Mesodermal cell (in vitro differentiated cells): ENCODE results near the gene MPP1.

ENCODE experiments used
- H3K27ac ChIP-seq: 2 replicates; pipeline ENCODE4 v1.7.0; 2013; ENCODE audit warnings: mild to moderate bottlenecking, low read depth, low read length, moderate library complexity; ENCODE audit not compliant: severe bottlenecking
- H3K36me3 ChIP-seq: 2 replicates; pipeline ENCODE4 v1.7.1; 2013; ENCODE audit warnings: mild to moderate bottlenecking, low read length, moderate library complexity; ENCODE audit not compliant: control insufficient read depth, insufficient read depth
- H3K4me1 ChIP-seq: one replicate; pipeline ENCODE4 v1.7.1; 2013; ENCODE audit warnings: mild to moderate bottlenecking, low read length; ENCODE audit not compliant: insufficient read depth, control insufficient read depth, poor library complexity, severe bottlenecking
- H3K4me3 ChIP-seq: 2 replicates; pipeline ENCODE4 v1.7.0; 2013; ENCODE audit warnings: low read length, control low read depth, mild to moderate bottlenecking; ENCODE audit not compliant: insufficient read depth, poor library complexity, severe bottlenecking; ENCODE audit errors: extremely low read depth
- H3K9me3 ChIP-seq: 2 replicates; pipeline ENCODE4 v1.7.1; 2013; ENCODE audit warnings: mild to moderate bottlenecking, low read length, moderate library complexity; ENCODE audit not compliant: control insufficient read depth
- WGBS, 2 experiments: methylation state at CpG; one replicate each; pipeline ENCODE4 v1.1.5; 2013; ENCODE audit warnings: missing lambda C conversion rate in 2 of 2; ENCODE audit not compliant: insufficient coverage in 2 of 2; 5-methylcytosine and 5-hydroxymethylcytosine counted together

MPP1 gene

DNA sequence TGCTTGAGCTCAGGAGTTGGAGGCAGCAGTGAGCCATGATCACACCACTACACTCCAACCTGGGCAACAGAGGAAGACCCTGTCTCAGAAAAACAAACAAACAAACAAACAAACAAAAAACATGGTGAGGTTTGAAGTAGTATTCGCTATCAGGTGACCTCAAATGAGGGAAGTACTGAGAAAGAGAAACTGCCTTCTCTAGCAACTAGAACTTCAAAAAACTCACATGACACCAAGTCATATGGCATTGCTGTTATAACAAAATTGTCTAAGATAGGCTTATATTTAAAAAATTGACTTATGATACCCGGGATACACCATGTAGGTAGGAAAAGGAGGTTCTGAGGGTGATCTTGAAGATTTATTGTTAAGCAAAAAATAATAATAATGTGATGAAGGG, 10.3 kb downstream of the MPP1 start:
- Histone ChIP-seq H3K9me3 (no peaks in the 10 kb centered on the region), H3K27ac (no peak overlapping the region), H3K4me1 (peaks cover 17% of the 10 kb centered on the region), H3K4me3 (no peak overlapping the region), H3K36me3 (no peaks in the 10 kb centered on the region)
- WGBS, 2 experiments, result no CpG with 5 or more reads among the region's 2 CpGs

DNA sequence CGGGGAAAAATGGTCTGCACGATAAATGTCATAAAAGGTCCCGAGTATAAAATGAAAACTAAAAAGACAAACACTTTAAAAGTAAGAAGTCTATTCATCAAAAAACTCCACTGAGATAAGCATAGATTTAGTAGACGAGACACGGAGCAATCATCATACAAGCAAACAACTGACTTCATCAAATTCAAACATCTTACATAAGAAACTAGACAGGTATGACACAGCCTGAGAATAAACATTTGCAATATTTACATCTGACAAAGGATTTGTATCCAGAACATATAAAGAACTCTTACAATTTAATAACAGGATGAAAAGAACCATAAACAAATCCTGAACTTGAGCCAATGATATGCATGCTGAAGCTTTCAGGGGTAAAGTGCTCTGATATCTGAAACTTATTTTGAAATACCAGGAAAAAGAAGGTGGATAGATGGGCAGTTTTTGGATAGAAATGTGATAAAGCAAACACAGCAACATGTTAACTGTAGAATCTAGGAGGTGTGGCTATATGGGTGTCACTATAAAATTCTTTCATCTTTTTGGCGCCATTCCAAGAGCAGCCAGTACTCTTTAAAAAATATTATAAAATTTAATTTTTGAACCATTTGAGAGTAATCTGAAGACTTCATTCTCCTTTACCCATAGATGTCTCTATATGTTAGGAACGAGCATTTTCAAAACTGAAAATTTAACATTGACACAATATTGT, 12.0 kb downstream of the MPP1 start:
- 82 to 100% methylated on average over 1 to 3 of the region's 7 CpGs for WGBS, 2 experiments
- H3K4me3 ChIP-seq, result no peak overlapping the region
- no peaks in the 10 kb centered on the region for H3K36me3 ChIP-seq
- peaks cover 8% of the 10 kb centered on the region for H3K4me1 ChIP-seq
- H3K9me3 ChIP-seq, result no peaks in the 10 kb centered on the region
- no peak overlapping the region for H3K27ac ChIP-seq

DNA sequence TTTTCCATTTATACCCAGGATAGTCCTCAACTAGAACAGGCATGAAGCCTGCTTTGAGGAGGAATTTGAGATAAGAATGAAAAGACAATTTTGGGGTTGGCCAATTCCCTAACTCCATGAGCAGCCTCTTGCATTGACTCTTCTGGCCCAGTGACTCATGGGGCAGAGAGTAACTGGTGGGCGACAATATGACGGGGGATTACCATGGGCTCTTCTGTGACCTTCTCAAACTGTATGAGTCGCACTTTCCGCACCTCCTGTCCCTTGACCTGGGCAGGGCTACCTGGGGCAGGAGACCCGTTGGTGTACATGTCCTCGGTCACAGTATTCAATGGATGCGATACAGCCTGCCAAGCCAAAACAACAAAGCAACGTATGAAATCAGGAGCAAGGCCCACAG, 13.3 kb downstream of the MPP1 start:
- H3K9me3 ChIP-seq, result no peaks in the 10 kb centered on the region
- H3K36me3 ChIP-seq, result no peaks in the 10 kb centered on the region
- 100% methylated on average over 2 of the region's 8 CpGs; no CpG with 5 or more reads in 1 of the 2 experiments for WGBS, 2 experiments
- no peak overlapping the region for H3K4me3 ChIP-seq
- no peak overlapping the region for H3K27ac ChIP-seq
- peaks cover under 1% of the 10 kb centered on the region for H3K4me1 ChIP-seq

DNA sequence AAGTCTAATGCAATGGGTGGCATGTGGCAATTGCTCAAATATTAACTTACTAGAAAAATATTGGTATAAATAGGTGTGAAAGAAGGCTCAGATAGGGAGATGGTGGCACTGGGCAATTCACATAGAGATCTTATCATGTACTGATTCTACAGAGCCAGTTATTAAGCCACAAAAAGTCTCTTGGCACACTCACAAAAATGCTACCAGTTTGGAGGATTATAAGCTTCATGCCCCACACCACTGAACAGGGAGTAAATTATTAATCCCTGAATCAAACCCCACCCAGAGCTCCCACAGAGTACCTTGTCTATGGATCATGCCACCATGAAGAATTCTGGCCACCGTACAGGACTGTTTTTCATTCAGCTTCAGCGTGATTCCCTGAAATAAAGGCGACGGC, 13.8 kb downstream of the MPP1 start:
- Histone ChIP-seq H3K9me3 (no peaks in the 10 kb centered on the region), H3K4me3 (no peak overlapping the region), H3K27ac (no peak overlapping the region), H3K36me3 (no peaks in the 10 kb centered on the region), H3K4me1 (no peaks in the 10 kb centered on the region)
- WGBS, 2 experiments, result no CpG with 5 or more reads among the region's 4 CpGs

DNA sequence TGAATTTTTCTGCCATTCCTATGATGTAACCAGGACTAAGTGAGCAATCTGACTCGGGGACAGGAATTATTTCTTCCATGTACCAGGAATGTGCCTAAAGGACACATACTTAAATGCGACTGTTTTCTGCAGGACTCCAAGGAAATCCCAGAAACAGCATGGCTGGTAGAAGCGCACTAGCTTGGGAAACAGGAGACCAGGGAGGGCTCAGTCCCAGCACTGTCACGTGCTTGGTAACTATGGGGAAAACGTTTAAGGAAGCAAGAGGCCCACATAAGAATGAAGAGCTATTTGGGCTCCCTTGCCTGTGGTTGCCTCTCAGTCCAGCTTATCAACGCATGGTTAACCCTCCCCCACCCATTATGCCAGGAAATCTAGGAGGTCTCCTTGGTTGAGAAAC, 19.6 kb downstream of the MPP1 start:
- Histone ChIP-seq H3K4me1 (no peaks in the 10 kb centered on the region), H3K9me3 (no peaks in the 10 kb centered on the region), H3K27ac (no peak overlapping the region), H3K4me3 (no peak overlapping the region), H3K36me3 (no peaks in the 10 kb centered on the region)
- WGBS, 2 experiments, result 80 to 95% methylated on average over 3 of the region's 6 CpGs

DNA sequence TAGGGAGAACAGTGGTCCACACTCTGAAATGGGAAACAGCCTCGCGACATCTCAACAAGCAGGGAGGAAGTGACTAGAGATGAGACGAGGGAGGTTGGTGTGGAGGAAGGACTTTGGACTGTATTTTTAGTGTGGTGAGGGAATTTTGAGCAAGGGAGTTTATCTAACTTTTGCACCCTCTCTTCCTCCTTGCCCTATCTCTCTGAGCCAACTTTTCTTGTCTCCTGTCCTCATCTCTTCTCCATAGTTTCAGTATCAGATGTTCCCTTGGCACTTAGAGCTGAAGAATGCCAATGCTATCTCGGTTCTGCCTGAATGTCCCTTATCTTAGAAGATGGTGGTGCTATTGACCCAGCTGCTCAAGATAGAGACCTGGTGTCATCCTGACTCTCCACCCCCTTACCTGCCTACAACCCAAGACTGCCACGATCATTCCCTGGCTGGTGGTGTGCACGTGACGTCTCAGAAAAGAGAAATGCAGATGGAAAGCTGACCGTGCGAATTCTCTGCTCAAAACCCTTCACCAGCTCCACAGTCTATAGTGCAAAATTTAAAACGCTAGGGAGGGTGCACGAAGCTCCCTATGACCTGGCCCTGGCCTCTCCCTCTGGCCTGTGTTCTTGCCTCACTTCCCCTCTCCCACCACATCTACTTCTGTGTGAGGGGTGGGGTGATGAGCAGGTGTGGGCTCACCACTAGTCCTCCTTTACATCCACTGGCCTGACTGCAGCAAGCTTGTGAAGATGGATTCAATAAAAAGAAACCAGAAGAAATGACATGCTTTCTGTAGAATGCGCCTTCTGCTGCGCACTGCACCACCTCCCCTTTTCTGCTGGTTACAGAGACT, 20.9 kb downstream of the MPP1 start:
- Histone ChIP-seq H3K4me3 (no peak overlapping the region), H3K4me1 (no peaks in the 10 kb centered on the region), H3K27ac (no peak overlapping the region), H3K36me3 (peaks cover 4% of the 10 kb centered on the region), H3K9me3 (no peaks in the 10 kb centered on the region)
- WGBS, 2 experiments, result 97% methylated on average over 5 of the region's 13 CpGs

DNA sequence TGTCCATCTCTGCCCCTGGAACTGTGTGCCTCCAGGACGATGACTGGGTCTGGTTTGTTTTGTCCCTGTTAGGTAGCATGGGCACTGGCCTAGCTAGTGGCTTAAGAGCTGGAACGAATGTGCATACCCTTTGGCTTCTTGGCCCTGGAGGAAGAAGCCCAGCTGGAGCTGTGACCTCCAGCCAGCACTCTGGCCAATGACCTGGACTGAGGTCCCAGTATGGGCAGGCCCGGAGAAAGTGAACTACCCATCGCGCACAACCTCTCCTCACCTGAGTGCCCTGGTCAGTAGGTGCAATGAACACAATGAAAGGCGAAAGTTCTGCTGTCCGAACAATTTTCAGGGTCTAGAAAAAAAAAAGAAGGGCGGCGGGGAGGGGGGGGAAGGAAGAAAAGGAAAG, 24.3 kb downstream of the MPP1 start:
- 92% methylated on average over 2 of the region's 9 CpGs; no CpG with 5 or more reads in 1 of the 2 experiments for WGBS, 2 experiments
- H3K4me3 ChIP-seq, result no peak overlapping the region
- H3K9me3 ChIP-seq, result no peaks in the 10 kb centered on the region
- no peak overlapping the region for H3K27ac ChIP-seq
- H3K36me3 ChIP-seq, result peaks cover 29% of the 10 kb centered on the region
- H3K4me1 ChIP-seq, result no peaks in the 10 kb centered on the region

DNA sequence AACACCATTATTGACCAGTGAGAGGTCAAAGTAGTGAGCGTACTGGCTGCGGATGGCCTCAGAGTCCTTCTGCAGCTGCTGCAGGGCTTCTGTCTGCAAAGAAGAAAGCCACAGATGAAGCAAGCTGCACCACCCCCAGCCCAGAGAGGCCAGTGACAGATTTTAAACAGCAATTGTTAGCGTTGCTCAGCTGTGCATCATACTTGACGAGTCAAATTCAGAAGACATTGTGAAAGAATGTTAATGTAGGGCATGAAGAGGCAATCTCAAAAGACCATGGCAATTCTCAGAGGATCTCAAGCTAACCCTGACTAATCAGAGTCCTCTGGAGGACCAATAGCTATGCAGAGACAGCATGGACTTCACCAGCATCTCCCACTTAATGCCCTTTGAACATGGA, 26.0 kb downstream of the MPP1 start:
- H3K27ac ChIP-seq, result no peak overlapping the region
- 100% methylated on average over 1 of the region's 4 CpGs; no CpG with 5 or more reads in 1 of the 2 experiments for WGBS, 2 experiments
- H3K9me3 ChIP-seq, result no peaks in the 10 kb centered on the region
- H3K4me3 ChIP-seq, result no peak overlapping the region
- H3K4me1 ChIP-seq, result no peaks in the 10 kb centered on the region
- H3K36me3 ChIP-seq, result peaks cover 45% of the 10 kb centered on the region

DNA sequence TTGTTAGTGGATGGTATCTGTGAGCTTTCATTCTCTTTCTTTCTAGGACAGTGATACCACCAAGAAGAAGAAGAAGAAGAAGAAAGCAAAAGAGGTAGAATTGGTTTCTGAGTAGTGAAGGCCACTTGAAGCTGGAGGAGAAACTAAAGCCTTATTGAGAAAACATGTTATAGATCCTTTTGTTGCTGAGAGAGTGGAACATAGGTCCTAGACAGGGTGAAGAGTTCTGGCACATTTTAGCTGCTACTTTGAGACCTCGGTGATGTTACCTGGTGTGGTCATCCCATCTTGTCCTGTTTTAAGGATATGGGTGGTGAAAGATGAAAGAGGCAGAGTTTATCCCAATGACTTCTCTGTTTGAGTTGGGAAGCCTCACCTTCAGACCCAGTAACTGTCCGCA, 28.5 kb downstream of the MPP1 start:
- 100% methylated on average over 1 of the region's 2 CpGs; no CpG with 5 or more reads in 1 of the 2 experiments for WGBS, 2 experiments
- no peak overlapping the region for H3K4me3 ChIP-seq
- H3K9me3 ChIP-seq, result no peaks in the 10 kb centered on the region
- H3K4me1 ChIP-seq, result no peaks in the 10 kb centered on the region
- peaks cover 63% of the 10 kb centered on the region for H3K36me3 ChIP-seq
- H3K27ac ChIP-seq, result no peak overlapping the region

DNA sequence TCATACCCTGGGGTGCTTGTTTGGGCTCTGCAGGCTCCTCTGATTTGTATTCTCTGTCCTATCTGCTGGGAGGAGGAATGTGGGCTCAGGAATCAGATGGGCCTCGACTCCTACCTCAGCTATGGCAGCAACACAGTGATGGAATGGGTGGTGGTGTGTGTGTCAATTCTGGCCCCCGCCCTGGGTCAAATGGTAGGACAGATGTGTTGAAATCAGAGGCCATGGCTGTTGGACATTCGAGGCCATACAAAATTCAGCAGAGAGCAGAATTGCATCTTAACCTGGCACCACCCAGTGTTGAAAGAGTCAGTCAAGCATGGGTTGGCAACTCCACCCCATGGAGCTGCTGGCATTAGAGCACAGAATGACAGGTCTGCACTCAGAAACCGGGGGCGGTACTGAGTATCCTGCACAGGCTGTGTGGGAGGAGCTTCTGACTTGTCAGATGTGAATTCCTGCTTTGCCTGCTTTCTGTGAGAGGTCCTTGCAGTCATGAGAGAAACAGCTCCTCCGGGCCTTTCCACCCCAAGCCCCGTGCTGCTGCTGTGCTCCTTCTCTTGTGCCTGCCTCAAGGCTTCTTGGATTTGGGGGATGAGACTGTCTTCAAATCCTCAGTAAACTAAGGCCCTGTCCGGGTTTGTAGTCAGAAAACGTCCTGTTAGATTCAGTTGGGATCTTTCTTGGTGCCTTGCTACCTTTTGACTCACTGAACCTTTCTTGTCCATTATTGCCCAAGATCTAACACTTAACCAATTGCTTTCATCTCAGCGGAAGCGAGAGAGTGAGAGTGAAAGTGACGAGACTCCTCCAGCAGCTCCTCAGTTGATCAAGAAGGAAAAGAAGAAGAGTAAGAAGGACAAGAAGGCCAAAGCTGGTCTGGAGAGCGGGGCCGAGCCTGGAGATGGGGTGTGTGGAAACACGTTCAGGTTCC, 29.6 kb downstream of the MPP1 start:
- Histone ChIP-seq H3K4me3 (no peak overlapping the region), H3K27ac (no peak overlapping the region), H3K36me3 (peaks cover 74% of the 10 kb centered on the region), H3K4me1 (no peaks in the 10 kb centered on the region), H3K9me3 (no peaks in the 10 kb centered on the region)
- 93 to 100% methylated on average over 4 to 5 of the region's 15 CpGs for WGBS, 2 experiments
